K562 (cell line): Measurements from ENCODE around the gene KRTAP26-1. TPM values are rescaled to one million over a fixed set of nuclear protein-coding genes. Genes with fewer than 3 reads are reported as not detected.

ENCODE experiments used
- ATAC-seq: fragments of 200-7000 bp; cut with Tn5 transposase; 3 replicates; pipeline ENCODE4 v1.9.1; 2020; ENCODE audit warnings: moderate library complexity
- BruUV-seq: library from RNA; stranded (reverse); fragments of 400-500 nt; replicated peaks from 2 replicates; lab custom pipeline; 2021; lab: Mats Ljungman, UMichigan
- CTCF ChIA-PET: fragments of 300-600 bp; formaldehyde crosslinking; extraction: SDS; loops from one replicate; lab custom pipeline; 2021; ENCODE audit warnings: low intra/inter-chr PET ratio; lab: Yijun Ruan, JAX
- POLR2A ChIA-PET: fragments of 300-600, 350-650 bp; sonication (Branson Sonifier 250); formaldehyde crosslinking; extraction: SDS; loops from one replicate; lab custom pipeline; 2021; ENCODE audit warnings: antibody characterized with exemption, inconsistent platforms; lab: Yijun Ruan, JAX
- DNase-seq, 4 experiments: peaks; one replicate each; pipeline versions ENCODE4 v3.0.0 to v3.0.0-alpha.2; 2011 to 2018; ENCODE audit warnings: low spot score in 3 of 4, mixed read lengths in 3 of 4; ENCODE audit errors: extremely low read depth in 1 of 4
- FAIRE-seq: peaks from 2 replicates; lab custom pipeline; 2011; peaks lifted over from hg19 to GRCh38; lab: Jason Lieb, UNC
- H2AFZ ChIP-seq: 2 replicates; pipeline ENCODE4 v1.6.0; 2011; ENCODE audit warnings: low read depth, low read length, control low read depth, inconsistent platforms
- H3K27ac ChIP-seq: fragments of 200-600 bp; 3 replicates; pipeline ENCODE4 v1.8.0; 2011; ENCODE audit warnings: low read depth, mild to moderate bottlenecking, control low read depth, inconsistent platforms, low read length, moderate library complexity, mixed read lengths; ENCODE audit errors: extremely low read depth
- H3K27me3 ChIP-seq, 2 experiments: fragments of 300-600 bp in 1 of 2; 2 replicates in 1 of 2; 3 replicates in 1 of 2; pipeline versions ENCODE4 v1.6.0 to v1.8.0; 2011; ENCODE audit warnings: inconsistent platforms in 2 of 2, low read length in 2 of 2, mild to moderate bottlenecking in 1 of 2, mixed read lengths in 1 of 2, moderate library complexity in 1 of 2; ENCODE audit not compliant: control insufficient read depth in 2 of 2, insufficient read depth in 2 of 2
- H3K36me3 ChIP-seq: fragments of 300-600 bp; 3 replicates; pipeline ENCODE4 v1.8.0; 2011; ENCODE audit warnings: mild to moderate bottlenecking, low read length, inconsistent platforms; ENCODE audit not compliant: control insufficient read depth, insufficient read depth
- H3K4me1 ChIP-seq, 2 experiments: fragments of 200-600 bp in 1 of 2; replicated peaks in 1 of 2; 2 replicates in 1 of 2; 3 replicates in 1 of 2; pipeline versions ENCODE4 v1.5.1 to v1.8.0; 2011; ENCODE audit warnings: inconsistent platforms in 2 of 2, low read length in 2 of 2, mild to moderate bottlenecking in 1 of 2, mixed read lengths in 1 of 2, moderate library complexity in 1 of 2; ENCODE audit not compliant: control insufficient read depth in 2 of 2, insufficient read depth in 2 of 2
- H3K4me2 ChIP-seq: 2 replicates; pipeline ENCODE4 v1.6.1; 2011; ENCODE audit warnings: low read length, control low read depth, inconsistent platforms, mixed read lengths; ENCODE audit not compliant: insufficient read depth
- H3K4me3 ChIP-seq: fragments of 200-600 bp; sonication (generic), shearing (Covaris generic); 2 replicates; pipeline ENCODE4 v1.5.1; 2016; ENCODE audit warnings: control low read depth, inconsistent platforms
- H3K79me2 ChIP-seq: fragments of 200-600 bp; 3 replicates; pipeline ENCODE4 v1.8.0; 2011; ENCODE audit warnings: low read length, inconsistent platforms; ENCODE audit not compliant: control insufficient read depth, insufficient read depth
- H3K9ac ChIP-seq, 2 experiments: 2 replicates each; pipeline versions ENCODE4 v1.6.0 to v1.6.1; 2011; ENCODE audit warnings: low read depth in 2 of 2, low read length in 2 of 2, control low read depth in 1 of 2, inconsistent platforms in 1 of 2, mild to moderate bottlenecking in 1 of 2, mixed read lengths in 1 of 2; ENCODE audit not compliant: insufficient read depth in 1 of 2
- H3K9me1 ChIP-seq: one replicate; pipeline ENCODE4 v1.6.0; 2011; ENCODE audit warnings: inconsistent platforms, mild to moderate bottlenecking, low read length, moderate library complexity; ENCODE audit not compliant: control insufficient read depth, insufficient read depth
- H3K9me3 ChIP-seq: replicated peaks from 2 replicates; pipeline ENCODE4 v1.5.1; 2011; ENCODE audit warnings: low read depth, low read length, inconsistent platforms; ENCODE audit not compliant: control insufficient read depth, insufficient read depth
- H4K20me1 ChIP-seq: replicated peaks from 2 replicates; pipeline ENCODE4 v1.6.1; 2011; ENCODE audit warnings: low read length, inconsistent platforms, mixed read lengths; ENCODE audit not compliant: control insufficient read depth, insufficient read depth
- CEBPG ChIP-seq, 3 experiments: fragments of 200-800 bp in 1 of 3; sonication (Bioruptor generic) in 1 of 3; sonication (generic) in 1 of 3; formaldehyde crosslinking in 1 of 3; IDR thresholded peaks in 2 of 3; conservative IDR thresholded peaks in 1 of 3; 2 replicates each; pipeline versions ENCODE4 v1.6.1 to v1.8.0; 2016 to 2022; ENCODE audit warnings: missing compliant biosample characterization in 2 of 3, missing genetic modification characterization in 2 of 3, mild to moderate bottlenecking in 1 of 3, missing genetic modification reagents in 1 of 3
- DACH1 ChIP-seq: fragments of 450-650 bp; IDR thresholded peaks from 2 replicates; pipeline ENCODE4 v1.6.1; 2018; ENCODE audit not compliant: partially characterized antibody
- E2F5 ChIP-seq: sonication (generic); formaldehyde crosslinking; IDR thresholded peaks from 2 replicates; pipeline ENCODE4 v1.8.0; 2022; ENCODE audit warnings: mild to moderate bottlenecking, missing genetic modification reagents
- E2F6 ChIP-seq, 2 experiments: IDR thresholded peaks; 2 replicates each; pipeline ENCODE4 v1.6.1; 2011; ENCODE audit warnings: borderline replicate concordance in 1 of 2, control low read depth in 1 of 2, low read depth in 1 of 2, low read length in 1 of 2, mild to moderate bottlenecking in 1 of 2, mixed read lengths in 1 of 2, moderate library complexity in 1 of 2; ENCODE audit not compliant: insufficient read depth in 1 of 2, insufficient read length in 1 of 2, poor library complexity in 1 of 2, severe bottlenecking in 1 of 2; ENCODE audit errors: extremely low read depth in 1 of 2
- FOXP4 ChIP-seq: sonication (generic); formaldehyde crosslinking; IDR thresholded peaks from 2 replicates; pipeline ENCODE4 v1.8.0; 2022; ENCODE audit warnings: mild to moderate bottlenecking, missing genetic modification reagents, borderline replicate concordance
- TARDBP ChIP-seq: fragments of 450-650 bp; IDR thresholded peaks from 2 replicates; pipeline ENCODE4 v1.6.1; 2016
- THRB ChIP-seq: fragments of 450-650 bp; formaldehyde crosslinking; conservative IDR thresholded peaks from 2 replicates; pipeline ENCODE4 v1.4.0; 2022; ENCODE audit warnings: mild to moderate bottlenecking, missing genetic modification characterization
- VEZF1 ChIP-seq: fragments of 200-800 bp; sonication (Bioruptor generic); IDR thresholded peaks from 2 replicates; pipeline ENCODE4 v1.6.1; 2017; ENCODE audit warnings: missing genetic modification characterization, missing compliant biosample characterization
- ZNF140 ChIP-seq: fragments of 250-450 bp; sonication (Bioruptor Pico); IDR thresholded peaks from 2 replicates; pipeline ENCODE4 v1.8.0; 2021; ENCODE audit warnings: moderate library complexity, mild to moderate bottlenecking, inconsistent platforms
- ZNF239 ChIP-seq: fragments of 250-450 bp; sonication (Bioruptor Pico); IDR thresholded peaks from 2 replicates; pipeline ENCODE4 v1.4.0; 2020; ENCODE audit warnings: mild to moderate bottlenecking
- ZNF354B ChIP-seq: fragments of 250-450 bp; sonication (Bioruptor Pico); IDR thresholded peaks from 2 replicates; pipeline ENCODE4 v1.4.0; 2020
- ZNF431 ChIP-seq: sonication (generic); formaldehyde crosslinking; IDR thresholded peaks from 2 replicates; pipeline ENCODE4 v1.8.0; 2022; ENCODE audit warnings: mild to moderate bottlenecking, missing genetic modification reagents
- ZNF830 ChIP-seq: fragments of 250-450 bp; sonication (Bioruptor Pico); IDR thresholded peaks from 2 replicates; pipeline ENCODE4 v1.5.0; 2021; ENCODE audit warnings: mild to moderate bottlenecking
- WGBS: fragments of 100-300 bp; shearing (Covaris generic); methylation state at CpG from one replicate; pipeline ENCODE4 v1.1.6; 2016; ENCODE audit warnings: low coverage, mixed read lengths; ENCODE audit not compliant: insufficient coverage; ENCODE audit errors: missing lambda C conversion rate; 5-methylcytosine and 5-hydroxymethylcytosine counted together
- in situ Hi-C: fragments of 300-500 bp; cut with MboI; formaldehyde crosslinking; loops from 4 replicates; pipeline ENCODE4 v1.15.0; 2018; ENCODE audit warnings: inconsistent platforms, mixed read lengths
- intact Hi-C: fragments of 100-400 bp; cut with micrococcal nuclease; formaldehyde crosslinking; loops from 2 replicates; pipeline ENCODE4 v1.14.2; 2022
- polyA plus RNA-seq, 8 experiments: library from polyadenylated mRNA; depleted of rRNA in 4 of 8; stranded (reverse) in 5 of 8; unstranded in 3 of 8; fragments of >200 nt; fragmentation: Nextera tagmentation in 2 of 8; fragmentation: Illumina TruSeq in 1 of 8; extraction: Ambion mirVana in 2 of 8; extraction: Trizol in 1 of 8; gene quantifications; 2 replicates each; pipeline versions ENCODE4 v1.2.1 to v1.2.3, GENCODE V29; 2011 to 2014; ENCODE audit warnings: inconsistent platforms in 1 of 8, missing spikeins in 1 of 8
- total RNA-seq, 7 experiments: library from RNA; depleted of rRNA in 6 of 7; stranded (reverse); fragments of >200 nt in 6 of 7; fragmentation: Illumina TruSeq in 2 of 7; extraction: Trizol in 2 of 7; gene quantifications; 2 replicates each; pipeline versions ENCODE4 v1.2.1 to v1.2.3, GENCODE V29; 2011 to 2021; ENCODE audit warnings: low replicate concordance in 1 of 7

Gene KRTAP26-1
- total and polyA plus RNA-seq, 9 of the 15 experiments (the other 6 are each of a cell fraction or from before 2014, with no cell fraction given) = not detected

GRCh38 chr21:30355906-30356305, 35.8 kb upstream of the KRTAP26-1 start:
- WGBS = 3% methylated on average over 3 of the region's 3 CpGs
- Histone ChIP-seq H3K4me2 (no peak overlapping the region), H3K9me1 (no peaks in the 10 kb centered on the region), H3K9ac (no peak overlapping the region), H3K4me1 (no peaks in the 10 kb centered on the region), H3K27me3 (no peaks in the 10 kb centered on the region), H3K4me3 (no peak overlapping the region), H3K36me3 (no peaks in the 10 kb centered on the region), H3K27ac (no peak overlapping the region), H2AFZ (no peak overlapping the region), H3K79me2 (no peaks in the 10 kb centered on the region), H3K9me3 (no peaks in the 10 kb centered on the region; the same call in 1 of the 2 replicates), H4K20me1 (no peaks in the 10 kb centered on the region)
- in situ Hi-C loops (no loop called here), intact Hi-C loops (no loop called here)
- FAIRE-seq = no peak
- POLR2A ChIA-PET = interaction anchor here (0.7 kb wide), 1 partner anchor 602 kb away, joined by 4 read pairs; no protein-coding TSS in a partner anchor
- CTCF ChIA-PET = no interaction called here
- no TSS peak for BruUV-seq
- DNase-seq = no peak
- no peak for ATAC-seq
- TF ChIP-seq ZNF431 (no peak), TARDBP (no peak), ZNF830 (CRISPR knock-in tag) (no peak), THRB (no peak), E2F5 (CRISPR knock-in tag) (no peak), ZNF239 (CRISPR knock-in tag) (no peak), ZNF354B (CRISPR knock-in tag) (no peak), CEBPG (CRISPR knock-in tag; IDR thresholded peaks at IDR 0.05) (no peak), CEBPG (tag; conservative IDR thresholded peaks at IDR 0.05 in 1 of 2, IDR thresholded peaks at IDR 0.05 in 1 of 2) (no peak), VEZF1 (CRISPR knock-in tag) (no peak), DACH1 (no peak), E2F6 (IDR thresholded peaks at IDR 0.05; ENCODE audit: borderline replicate concordance in 1 of 2, extremely low read depth in 1 of 2, insufficient read depth in 1 of 2, insufficient read length in 1 of 2, low read depth in 1 of 2, low read length in 1 of 2, poor library complexity in 1 of 2, severe bottlenecking in 1 of 2) (no peak), ZNF140 (CRISPR knock-in tag) (no peak), FOXP4 (CRISPR knock-in tag) (no peak)
